GM12892 (cell line): ENCODE data around the gene PLP1.

Experiments
- POLR2A ChIP-seq: IDR thresholded peaks from 2 replicates; pipeline ENCODE4 v1.6.1; 2011; ENCODE audit warnings: low read depth, low read length, control low read depth
- POLR2AphosphoS5 ChIP-seq: IDR thresholded peaks from 2 replicates; pipeline ENCODE4 v1.6.1; 2011; ENCODE audit warnings: low read depth, low read length, control low read depth

- TF ChIP-seq POLR2AphosphoS5 (no peak), POLR2A (no peak)
These were observed 42.4 kb upstream of the PLP1 start for GRCh38 chrX:103734125-103734760.
